ENCODE measurements around the gene PRC1. TPM values are rescaled to one million over a fixed set of nuclear protein-coding genes. Genes with fewer than 3 reads are reported as not detected.

Gene PRC1
- total RNA-seq, 2 donors from 2014 or later = 4.8 to 12.9 TPM

- no peak for DNase-seq (ENCODE audit: low spot score)
- Histone ChIP-seq H3K27ac (peak overlapping the region; percentile 77 to 82), H3K27me3 (no peaks in the 10 kb centered on the region), H3K36me3 (peaks cover 14% of the 10 kb centered on the region), H3K4me1 (peaks cover 3 to 57% of the 10 kb centered on the region in 2 donors), H3K9me3 (no peaks in the 10 kb centered on the region), H3K4me3 (no peak overlapping the region)
- no peak for TF ChIP-seq CTCF (IDR thresholded peaks at IDR 0.05)
Measured at GRCh38 chr15:90959028-90959595, 35.2 kb downstream of the PRC1 start.

- no peak for TF ChIP-seq CTCF (IDR thresholded peaks at IDR 0.05)
- Histone ChIP-seq H3K4me1 (peaks cover 3 to 57% of the 10 kb centered on the region in 2 donors), H3K27ac (peak overlapping the region; percentile 73 to 82), H3K9me3 (no peaks in the 10 kb centered on the region), H3K4me3 (peak overlapping the region in 1 of 2 donors; percentile 72), H3K36me3 (peaks cover 20% of the 10 kb centered on the region), H3K27me3 (no peaks in the 10 kb centered on the region)
- no peak for DNase-seq (ENCODE audit: low spot score)
Measured at GRCh38 chr15:90957791-90958190, 36.5 kb downstream of the PRC1 start.

GRCh38 chr15:90957031-90957790 lies 37.1 kb downstream of the PRC1 start:
- DNase-seq (ENCODE audit: low spot score) = no peak
- H3K9me3 ChIP-seq = no peaks in the 10 kb centered on the region
- H3K4me1 ChIP-seq = peaks cover 3 to 57% of the 10 kb centered on the region in 2 donors
- TF ChIP-seq CTCF (IDR thresholded peaks at IDR 0.05) = no peak
- H3K27me3 ChIP-seq = no peaks in the 10 kb centered on the region
- peak overlapping the region; percentile 73 to 82 for H3K27ac ChIP-seq
- peak overlapping the region; percentile 48 to 72 for H3K4me3 ChIP-seq
- H3K36me3 ChIP-seq = peaks cover 25% of the 10 kb centered on the region

GRCh38 chr15:90956274-90957030 lies 37.9 kb downstream of the PRC1 start:
- Histone ChIP-seq H3K27me3 (no peaks in the 10 kb centered on the region), H3K27ac (peak overlapping the region; percentile 73 to 82), H3K4me1 (peaks cover 3 to 54% of the 10 kb centered on the region in 2 donors), H3K9me3 (no peaks in the 10 kb centered on the region), H3K36me3 (peaks cover 27% of the 10 kb centered on the region), H3K4me3 (peak overlapping the region; percentile 48 to 72)
- DNase-seq (ENCODE audit: low spot score) = no peak
- peak; percentile 97 to 99 for TF ChIP-seq CTCF (IDR thresholded peaks at IDR 0.05)

GRCh38 chr15:90955624-90956273 lies 38.6 kb downstream of the PRC1 start:
- Histone ChIP-seq H3K36me3 (peaks cover 27% of the 10 kb centered on the region), H3K27me3 (no peaks in the 10 kb centered on the region), H3K9me3 (no peaks in the 10 kb centered on the region), H3K4me3 (peak overlapping the region in 1 of 2 donors; percentile 85), H3K4me1 (peaks cover 3 to 47% of the 10 kb centered on the region in 2 donors), H3K27ac (no peak overlapping the region)
- no peak for DNase-seq (ENCODE audit: low spot score)
- no peak for TF ChIP-seq CTCF (IDR thresholded peaks at IDR 0.05)

Data from right atrium auricular region (tissue), 2 donors.